HG03095 (cell line): ENCODE measurements around the gene LCN2.
"Not testable (repeated sequence)": the region's sequence is repeated elsewhere in the genome, so short reads cannot be mapped to it uniquely, and the experiment has no call there.

Experiments
- ATAC-seq: cut with Tn5 transposase; IDR thresholded peaks from one replicate; pipeline ENCODE4 v1.9.1; 2021; ENCODE audit warnings: moderate library complexity; ENCODE audit not compliant: unreplicated experiment

Gene LCN2

GRCh38 chr9:128163523-128164306, 14.5 kb downstream of the LCN2 start:
- ATAC-seq = no peak

- no peak for ATAC-seq
Measured at GRCh38 chr9:128164307-128164885, 15.1 kb downstream of the LCN2 start.

- ATAC-seq = no peak
Measured at GRCh38 chr9:128166169-128166568, 16.9 kb downstream of the LCN2 start.

- no peak for ATAC-seq
Measured at GRCh38 chr9:128167209-128167608, 18.0 kb downstream of the LCN2 start.

GRCh38 chr9:128168731-128169308, 19.6 kb downstream of the LCN2 start:
- ATAC-seq = no peak

- no peak for ATAC-seq
Measured at GRCh38 chr9:128169492-128169891, 20.2 kb downstream of the LCN2 start.

- no peak for ATAC-seq
Measured at GRCh38 chr9:128169925-128170324, 20.7 kb downstream of the LCN2 start.

GRCh38 chr9:128174062-128174461, 24.8 kb downstream of the LCN2 start:
- no peak for ATAC-seq

- ATAC-seq = no peak
Measured at GRCh38 chr9:128175102-128175563, 25.9 kb downstream of the LCN2 start.

- no peak for ATAC-seq
Measured at GRCh38 chr9:128175726-128176125, 26.5 kb downstream of the LCN2 start.

GRCh38 chr9:128178806-128179431, 29.7 kb downstream of the LCN2 start:
- ATAC-seq = no peak

- no peak for ATAC-seq
Measured at GRCh38 chr9:128180001-128180400, 30.7 kb downstream of the LCN2 start.

GRCh38 chr9:128180447-128180846, 31.2 kb downstream of the LCN2 start:
- ATAC-seq = no peak

- ATAC-seq = not testable (repeated sequence)
Measured at GRCh38 chr9:128181480-128181879, 32.2 kb downstream of the LCN2 start.

GRCh38 chr9:128182893-128183588, 33.8 kb downstream of the LCN2 start:
- ATAC-seq = no peak

GRCh38 chr9:128185979-128186965, 37.0 kb downstream of the LCN2 start:
- ATAC-seq = no peak

GRCh38 chr9:128187361-128187760, 38.1 kb downstream of the LCN2 start:
- no peak for ATAC-seq

- no peak for ATAC-seq
Measured at GRCh38 chr9:128188209-128188608, 39.0 kb downstream of the LCN2 start.

- ATAC-seq = no peak
Measured at GRCh38 chr9:128190013-128190412, 40.8 kb downstream of the LCN2 start.
